Ramos (cell line): ENCODE measurements around the gene LSMEM2.

ENCODE experiments used
- in situ Hi-C: fragments of 300-500 bp; cut with MboI; formaldehyde crosslinking; loops from one replicate; pipeline ENCODE4 v1.14.3; 2022; ENCODE audit warnings: low sequenced_read_pairs; ENCODE audit not compliant: unreplicated experiment

Gene LSMEM2

GRCh38 chr3:50333744-50334328, 54.9 kb downstream of the LSMEM2 start:
- in situ Hi-C loops = no loop called here

DNA sequence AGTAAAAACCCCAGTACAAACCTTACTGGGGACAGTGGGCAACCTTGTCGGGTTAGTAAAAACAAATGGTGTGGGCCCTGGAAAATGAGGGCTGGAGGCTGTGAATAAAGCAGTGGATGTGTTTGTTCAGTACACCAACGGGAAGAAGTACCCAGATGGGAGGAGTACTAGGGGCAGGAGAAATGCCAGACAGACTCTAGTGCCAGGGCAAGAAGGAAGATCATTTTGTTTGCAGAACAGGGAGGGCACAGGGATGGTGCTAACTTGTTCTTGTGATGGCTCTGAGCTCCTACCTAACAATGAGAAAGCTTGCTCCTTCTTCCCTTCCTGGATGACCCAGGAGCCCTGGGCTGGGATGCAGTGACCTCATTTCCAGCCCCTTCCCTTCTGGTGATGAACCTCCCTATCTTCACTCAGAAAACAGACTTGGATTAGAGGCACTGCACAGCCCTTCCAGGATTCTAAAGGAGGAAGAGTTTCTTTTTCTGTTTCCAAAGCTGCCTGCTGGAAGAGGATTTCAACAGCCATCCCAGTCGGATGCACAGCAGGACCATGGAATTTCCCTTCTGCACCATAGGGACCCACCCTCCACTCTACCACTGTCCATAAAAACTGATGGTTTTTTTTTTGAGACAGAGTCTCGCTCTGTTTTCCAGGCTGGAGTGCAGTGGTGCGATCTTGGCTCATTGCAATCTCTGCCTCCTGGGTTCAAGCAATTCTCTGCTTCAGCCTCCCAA, 55.6 kb downstream of the LSMEM2 start:
- in situ Hi-C loops = no loop called here

GRCh38 chr3:50336452-50337174, 57.7 kb downstream of the LSMEM2 start:
- in situ Hi-C loops = no loop called here

DNA sequence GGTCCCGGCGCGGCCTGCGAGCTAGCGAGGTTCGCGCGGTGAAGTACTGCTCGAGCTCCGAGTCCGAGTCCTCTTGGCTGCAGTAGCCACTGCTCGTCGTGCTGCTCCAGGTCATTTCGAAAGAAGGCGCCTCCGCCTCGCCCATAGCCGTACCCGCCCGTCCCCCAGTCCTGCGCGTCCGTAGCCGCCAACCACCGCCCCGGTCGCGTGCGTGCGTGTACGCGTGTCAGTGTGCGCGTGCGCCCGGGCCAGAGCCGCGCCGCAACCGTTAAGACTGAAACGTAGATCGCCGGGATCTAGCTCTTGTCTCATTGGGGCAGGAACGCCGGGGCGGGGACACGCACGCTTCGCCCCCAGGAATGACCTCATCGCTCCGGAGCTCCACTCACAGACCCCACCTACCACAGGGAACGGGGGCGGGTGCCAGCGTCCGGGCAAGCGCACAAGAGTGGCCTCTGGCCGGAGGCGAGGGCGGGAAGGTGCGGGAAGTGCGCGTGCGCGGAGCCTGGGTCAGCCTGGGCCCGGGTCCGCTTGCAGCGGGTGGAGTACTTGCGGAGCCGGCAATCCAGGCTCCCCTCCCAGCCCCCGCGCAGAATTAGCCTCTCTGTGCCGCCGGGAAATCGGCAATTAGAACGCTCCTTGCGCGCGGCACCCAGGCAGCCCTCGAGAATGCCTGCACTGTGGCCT, 58.4 kb downstream of the LSMEM2 start:
- in situ Hi-C loops = no loop called here
